Panc1 (cell line): ENCODE results near the gene IL2RG.

Source experiments
- CTCF ChIP-seq: fragments of 450-650 bp; IDR thresholded peaks from 2 replicates; pipeline ENCODE4 v1.5.1; 2017; ENCODE audit warnings: mild to moderate bottlenecking
- REST ChIP-seq, 2 experiments: IDR thresholded peaks; 2 replicates each; pipeline ENCODE4 v1.6.1; 2011 to 2012; ENCODE audit warnings: low read depth in 2 of 2, control low read depth in 1 of 2, low read length in 1 of 2, mild to moderate bottlenecking in 1 of 2, moderate library complexity in 1 of 2; ENCODE audit not compliant: insufficient read depth in 1 of 2
- SIN3A ChIP-seq: IDR thresholded peaks from 2 replicates; pipeline ENCODE4 v1.6.1; 2012; ENCODE audit warnings: low read depth, mild to moderate bottlenecking, low read length, moderate library complexity, borderline replicate concordance; ENCODE audit not compliant: insufficient read depth

DNA sequence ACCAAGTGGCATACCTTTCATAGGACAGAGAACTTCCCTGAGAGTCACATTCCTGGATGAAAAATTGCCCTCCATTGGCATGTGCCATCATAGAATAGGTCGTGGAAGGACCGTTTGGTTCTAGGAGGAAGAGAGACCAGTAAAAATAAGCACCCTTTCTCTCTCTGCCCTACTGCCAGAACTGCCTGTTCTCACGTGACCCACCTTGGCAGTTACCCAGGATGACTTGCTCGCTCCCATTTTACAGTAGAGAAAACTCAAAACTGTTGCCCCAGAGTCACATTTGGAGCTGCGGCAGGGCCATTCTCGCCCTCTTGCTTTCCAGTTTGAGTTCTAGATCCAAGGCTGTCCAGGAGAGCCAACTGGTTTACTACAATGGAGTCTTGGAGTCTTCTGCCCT, 32.1 kb upstream of the IL2RG start:
- TF ChIP-seq CTCF (no peak), REST (IDR thresholded peaks at IDR 0.05; ENCODE audit: insufficient read depth in 1 of 2, low read depth in 2 of 2, low read length in 1 of 2) (no peak), SIN3A (no peak)
